Superior temporal gyrus (tissue), 1 donor: Measurements from ENCODE around the gene COX6A1.
"Not testable (repeated sequence)": the region's sequence is repeated elsewhere in the genome, so short reads cannot be mapped to it uniquely, and the experiment has no call there.

Experiments used
- DNase-seq: peaks from one replicate; pipeline ENCODE4 v3.0.0-alpha.2; 2016; ENCODE audit errors: extremely low spot score

The COX6A1 gene

DNA sequence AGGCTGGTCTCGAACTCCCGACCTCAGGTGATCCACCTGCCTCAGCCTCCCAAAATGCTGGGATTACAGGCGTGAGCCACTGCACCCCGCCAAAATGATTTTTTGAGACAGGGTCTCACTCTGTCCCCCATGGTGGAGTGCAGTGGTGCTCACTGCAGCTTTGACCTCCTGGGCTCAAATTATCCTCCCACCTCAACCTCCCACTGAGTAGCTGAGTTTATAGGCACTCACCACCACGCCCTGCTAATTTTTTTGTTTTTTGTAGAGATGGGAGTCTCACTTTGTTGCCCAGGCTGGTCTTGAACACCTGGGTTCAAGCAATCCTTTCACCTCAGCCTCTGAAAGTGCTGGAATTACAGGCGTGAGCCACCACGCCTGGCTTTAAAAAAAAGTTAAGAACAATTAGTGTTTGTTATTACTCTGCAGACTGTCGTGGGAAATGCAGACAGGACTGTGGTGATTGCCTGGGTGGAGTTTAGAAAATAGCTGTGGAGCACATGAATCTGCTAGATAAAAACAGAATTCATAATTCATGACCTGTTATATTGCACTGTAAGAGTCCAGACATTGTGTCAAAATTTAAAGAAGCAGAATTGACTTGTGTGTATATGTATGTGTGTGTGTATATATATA, 9.2 kb upstream of the COX6A1 start:
- no peak for DNase-seq

DNA sequence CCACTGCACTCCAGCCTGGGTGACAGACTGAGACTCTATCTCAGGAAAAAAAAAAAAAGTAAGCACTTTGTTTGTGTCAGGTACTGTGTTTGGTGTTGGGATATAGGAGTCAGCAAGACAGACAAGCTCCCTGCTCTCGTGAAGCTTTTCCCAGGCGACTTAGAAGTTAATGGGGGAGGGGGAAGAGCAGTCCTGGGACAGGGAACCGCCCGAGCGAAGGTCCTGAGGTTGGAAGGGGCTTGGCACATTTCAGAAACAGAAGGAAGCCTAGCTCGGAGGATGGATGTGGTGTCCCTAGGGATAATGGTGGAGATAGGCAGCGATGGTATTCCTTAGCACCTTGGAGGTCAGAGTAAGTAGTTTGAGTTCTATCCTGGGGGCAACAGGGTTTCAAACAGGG, 8.5 kb upstream of the COX6A1 start:
- no peak for DNase-seq

DNA sequence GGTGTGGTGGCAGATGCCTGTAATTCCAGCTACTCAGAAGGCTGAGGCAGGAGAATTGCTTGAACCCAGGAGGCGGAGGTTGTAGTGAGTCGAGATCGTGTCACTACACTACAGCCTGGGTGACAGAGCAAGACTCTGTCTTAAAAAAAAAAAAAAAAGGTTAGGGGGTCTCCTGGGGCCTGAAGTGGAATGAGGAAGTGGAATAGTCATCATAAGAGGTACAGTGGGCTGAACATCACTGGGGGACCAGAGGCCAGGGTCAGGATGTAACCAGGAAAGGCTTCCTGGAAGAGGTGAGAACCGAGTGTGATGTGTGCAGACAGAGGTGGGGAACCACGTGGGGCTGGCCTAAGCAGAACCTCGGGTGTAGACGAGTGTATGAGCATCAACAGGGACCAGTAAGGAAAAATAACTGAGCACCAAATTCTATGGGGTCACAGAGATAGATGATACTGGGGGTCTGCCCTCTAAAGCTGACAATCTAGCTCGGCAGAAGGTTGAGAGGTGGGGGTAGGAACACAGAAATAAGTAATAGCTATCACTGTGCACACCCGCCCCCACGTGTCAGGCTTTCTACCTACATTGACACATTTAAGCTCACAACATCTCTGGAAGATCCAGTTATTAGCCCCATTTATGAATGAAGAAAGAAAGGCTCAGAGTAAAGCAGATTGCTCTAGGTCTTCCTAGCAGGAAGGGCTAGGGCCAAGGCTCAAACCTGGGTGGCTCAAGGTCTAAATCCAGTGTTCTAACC, 5.0 kb upstream of the COX6A1 start:
- no peak for DNase-seq

GRCh38 chr12:120438495-120439198, 734 bp downstream of the COX6A1 start:
- DNase-seq: no peak

DNA sequence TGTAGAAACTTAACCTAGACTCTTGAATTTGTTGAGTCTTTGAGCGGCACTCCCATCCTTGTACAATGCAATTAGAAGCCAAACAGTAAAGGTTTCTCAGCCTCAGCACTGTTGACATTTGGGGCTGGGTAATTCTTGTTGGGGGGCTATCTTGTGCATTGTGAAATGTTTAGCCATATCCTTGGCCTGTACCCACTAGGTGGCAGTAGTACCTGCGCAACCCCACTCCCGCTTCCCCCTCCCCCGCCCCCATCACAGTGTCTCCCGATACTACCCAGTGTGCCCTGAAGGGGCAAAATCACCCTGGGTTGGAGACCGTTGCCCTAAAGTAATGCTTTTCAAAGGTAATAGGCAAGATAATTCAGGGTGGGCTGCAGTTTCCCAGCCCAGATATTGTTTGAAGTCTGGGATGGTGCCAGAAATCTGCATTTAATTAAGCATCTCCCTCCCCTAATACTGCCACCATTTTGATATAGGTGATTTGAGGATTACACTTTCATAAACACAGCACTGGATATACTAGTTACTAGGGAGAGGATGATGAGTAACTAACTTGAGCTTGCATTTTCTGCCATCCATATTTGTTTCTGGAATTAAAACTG, 1.8 kb downstream of the COX6A1 start:
- DNase-seq: peak; percentile 39

DNA sequence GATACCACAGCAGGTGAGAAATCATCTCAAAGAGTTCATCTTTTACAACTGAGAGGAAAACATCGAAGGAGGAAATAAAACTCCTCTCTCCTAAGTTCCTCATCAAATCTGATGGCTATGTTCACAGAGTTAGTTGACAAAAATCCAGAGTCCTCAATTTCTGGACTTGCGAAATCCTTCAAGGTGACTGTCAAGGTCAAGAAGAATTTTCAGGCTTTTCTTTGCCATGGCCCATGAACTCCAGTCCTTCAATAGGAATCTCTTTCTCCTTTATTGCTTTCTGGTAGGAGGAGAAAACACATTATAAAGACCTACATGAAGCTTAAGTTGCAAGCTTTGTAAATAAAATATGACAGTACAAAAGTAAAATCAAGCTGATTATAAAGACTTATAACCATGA, 6.8 kb downstream of the COX6A1 start:
- DNase-seq: no peak

DNA sequence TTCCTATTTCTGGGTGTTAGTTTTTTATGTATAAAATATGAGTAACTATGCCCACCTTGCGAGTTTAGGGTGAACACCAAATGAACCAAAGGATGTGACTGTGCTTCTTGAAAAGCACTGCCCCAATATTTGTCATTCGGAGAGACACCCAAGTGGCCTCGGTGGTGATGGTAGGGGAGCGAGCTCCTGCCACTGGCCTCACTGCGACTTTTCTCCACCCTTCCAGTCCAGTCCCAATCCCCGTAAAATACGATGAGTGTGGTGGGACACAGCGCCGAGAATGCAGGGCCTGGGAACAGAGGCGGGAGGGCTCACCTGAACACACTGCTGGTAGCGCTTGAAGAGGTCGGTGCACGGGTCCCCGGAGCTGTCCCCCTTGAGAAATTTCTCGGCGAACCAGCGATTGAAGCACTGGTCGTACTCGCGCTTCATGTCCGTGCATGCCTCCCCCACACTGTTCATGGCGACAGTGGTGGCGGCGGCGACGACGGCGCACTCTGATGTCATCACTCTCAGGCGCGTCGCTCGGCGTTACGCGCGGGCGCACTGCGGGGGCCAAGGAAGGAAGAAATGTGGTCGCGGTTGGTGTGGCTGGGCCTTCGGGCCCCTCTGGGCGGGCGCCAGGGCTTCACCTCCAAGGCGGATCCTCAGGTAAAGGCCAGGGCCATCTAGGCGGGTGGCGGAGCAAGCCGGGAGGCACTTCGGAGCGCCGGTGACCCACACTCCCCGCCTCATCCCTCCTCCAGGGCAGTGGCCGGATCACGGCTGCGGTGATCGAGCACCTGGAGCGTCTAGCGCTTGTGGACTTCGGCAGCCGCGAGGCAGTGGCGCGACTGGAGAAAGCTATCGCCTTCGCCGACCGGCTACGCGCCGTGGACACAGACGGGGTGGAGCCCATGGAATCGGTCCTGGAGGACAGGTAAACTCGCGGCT, 8.3 kb downstream of the COX6A1 start, which contains the start of the genes GATC and TRIAP1:
Gene GATC (plus strand): TSS at position 534 of the 933 bp plus-strand sequence. CDS start 37 bp downstream, at position 571.
Gene TRIAP1 (minus strand): TSS at position 474 of the 933 bp plus-strand sequence. CDS start 12 bp downstream, at position 462.
- DNase-seq: peak; percentile 88

- not testable (repeated sequence) for DNase-seq
Observed at GRCh38 chr12:120446844-120447178, 8.9 kb downstream of the COX6A1 start.

DNA sequence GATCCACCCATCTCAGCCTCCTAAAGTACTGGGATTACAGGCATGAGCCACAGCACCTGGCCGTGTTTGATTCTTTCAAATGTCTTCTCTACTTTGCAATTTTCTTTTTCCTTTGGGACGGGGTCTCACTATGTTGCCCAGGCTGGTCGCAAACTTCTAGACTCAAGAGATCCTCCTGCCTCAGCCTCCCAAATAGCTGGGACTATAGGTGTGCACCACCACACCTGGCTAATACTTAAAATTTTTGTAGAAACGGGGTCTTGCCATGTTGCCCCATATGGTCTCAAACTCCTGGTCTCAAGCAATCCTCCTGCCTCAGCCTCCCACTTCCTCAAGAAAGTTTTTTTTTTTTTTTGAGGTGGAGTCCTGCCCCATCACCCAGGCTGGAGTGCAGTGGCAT, 10.1 kb downstream of the COX6A1 start:
- no peak for DNase-seq

- DNase-seq: not testable (repeated sequence)
Observed at GRCh38 chr12:120452524-120452923, 14.6 kb downstream of the COX6A1 start.

GRCh38 chr12:120453060-120453750, 15.3 kb downstream of the COX6A1 start:
- no peak for DNase-seq

GRCh38 chr12:120453977-120454376, 16.1 kb downstream of the COX6A1 start:
- DNase-seq: no peak

DNA sequence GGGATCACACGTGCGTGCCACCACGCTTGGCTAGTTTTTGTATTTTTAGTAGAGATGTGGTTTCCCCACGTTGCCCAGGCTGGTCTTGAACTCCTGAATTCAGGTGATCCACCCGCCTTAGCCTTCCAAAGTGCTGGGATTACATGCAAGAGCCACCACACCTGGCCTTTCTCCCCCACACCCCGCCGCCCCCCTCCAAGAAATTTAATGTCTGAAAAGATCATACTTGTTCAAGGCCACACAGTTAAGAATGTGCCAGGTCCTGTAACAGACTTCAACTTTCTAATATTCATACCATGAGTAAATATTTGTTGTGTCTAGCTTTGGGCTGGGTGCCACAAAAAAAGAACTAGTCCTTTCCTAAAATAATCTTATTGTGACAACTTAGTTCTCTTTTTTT, 17.4 kb downstream of the COX6A1 start:
- DNase-seq: no peak

DNA sequence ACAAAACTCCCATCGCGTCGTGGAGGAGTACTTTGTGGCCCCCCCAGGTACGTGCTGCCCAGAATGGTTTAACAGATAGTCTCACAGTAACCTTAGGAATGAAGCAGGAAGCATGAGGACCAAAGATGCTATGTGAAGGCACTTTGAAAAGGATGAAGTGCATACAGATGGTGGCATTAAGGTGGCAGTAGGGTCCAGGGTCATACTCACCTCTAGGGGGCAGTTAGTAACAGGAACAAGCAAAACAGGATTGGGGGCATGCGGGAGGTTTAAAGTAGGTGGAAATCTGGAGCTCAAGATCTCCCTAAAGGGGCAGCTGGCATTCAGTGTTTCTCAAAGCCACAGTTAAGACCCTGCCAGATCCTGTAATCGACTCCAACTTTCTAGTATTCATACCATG, 19.2 kb downstream of the COX6A1 start:
- no peak for DNase-seq

- DNase-seq: no peak
Observed at GRCh38 chr12:120460157-120460556, 22.2 kb downstream of the COX6A1 start.

GRCh38 chr12:120462099-120462640, 24.3 kb downstream of the COX6A1 start:
- DNase-seq: no peak

GRCh38 chr12:120463712-120464111, 25.8 kb downstream of the COX6A1 start:
- DNase-seq: no peak

GRCh38 chr12:120465756-120466155, 27.8 kb downstream of the COX6A1 start:
- no peak for DNase-seq

DNA sequence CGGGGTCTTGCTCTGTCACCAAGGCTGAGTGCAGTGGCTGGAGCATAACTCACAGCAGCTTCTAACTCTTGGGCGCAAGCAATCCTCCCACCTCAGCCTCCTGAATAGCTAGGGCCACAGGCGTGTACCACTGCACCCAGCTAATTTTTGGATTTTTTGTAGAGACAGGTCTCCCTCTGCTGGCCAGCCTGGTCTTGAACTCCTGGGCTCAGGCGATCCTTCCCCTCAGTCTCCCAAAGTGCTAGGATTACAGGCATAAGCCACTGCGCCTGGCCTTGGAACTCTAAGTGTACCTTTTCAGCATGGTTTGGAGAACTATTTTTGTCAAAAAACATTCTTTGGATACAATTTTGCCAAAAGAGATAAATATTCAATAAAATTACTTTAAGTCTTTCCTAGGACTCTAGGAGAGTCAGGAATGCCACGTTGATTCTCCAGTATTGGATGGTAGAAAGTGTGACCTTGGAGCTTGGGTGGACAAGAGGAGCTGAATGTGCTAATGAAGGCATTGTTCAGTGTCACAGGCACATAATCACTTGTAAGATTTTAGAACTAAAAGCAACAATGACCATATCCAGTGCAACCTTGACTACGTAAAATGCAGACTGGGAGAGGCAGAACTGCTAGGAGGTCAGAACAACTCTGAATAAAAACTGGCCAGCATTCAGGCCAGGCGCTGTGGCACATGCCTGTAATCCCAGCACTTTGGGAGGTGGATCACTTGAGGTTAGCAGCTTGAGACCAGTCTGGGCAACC, 28.8 kb downstream of the COX6A1 start:
- no peak for DNase-seq

DNA sequence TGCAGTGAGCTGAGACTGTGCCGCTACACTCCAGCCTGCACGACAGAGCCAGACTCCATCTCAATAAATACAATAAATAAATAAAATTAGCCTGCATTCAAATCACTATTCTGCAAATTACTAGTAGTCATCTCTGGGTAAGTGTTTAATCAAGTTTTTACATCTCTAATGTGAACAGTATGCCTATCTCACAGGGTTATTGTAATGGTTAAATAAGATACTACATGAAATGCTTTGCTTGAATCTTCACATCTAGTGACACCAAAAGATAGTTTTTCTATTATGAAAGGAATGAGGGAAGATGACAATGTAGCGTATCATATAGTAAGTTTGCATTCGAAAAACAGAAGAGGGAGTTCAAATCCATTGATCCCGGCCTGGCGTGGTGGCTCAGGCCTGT, 29.5 kb downstream of the COX6A1 start:
- DNase-seq: no peak
